ENCODE measurements around the gene SPAG4.
A peak's percentile ranks its signal among the peaks of the same experiment; 100 is the strongest.

The SPAG4 gene

GRCh38 chr20:35599776-35600120 lies 15.9 kb upstream of the SPAG4 start:
- no peak for DNase-seq (ENCODE audit: low read depth)

- no peak for DNase-seq (ENCODE audit: low read depth)
Measured at GRCh38 chr20:35600176-35600992, 15.2 kb upstream of the SPAG4 start.

DNA sequence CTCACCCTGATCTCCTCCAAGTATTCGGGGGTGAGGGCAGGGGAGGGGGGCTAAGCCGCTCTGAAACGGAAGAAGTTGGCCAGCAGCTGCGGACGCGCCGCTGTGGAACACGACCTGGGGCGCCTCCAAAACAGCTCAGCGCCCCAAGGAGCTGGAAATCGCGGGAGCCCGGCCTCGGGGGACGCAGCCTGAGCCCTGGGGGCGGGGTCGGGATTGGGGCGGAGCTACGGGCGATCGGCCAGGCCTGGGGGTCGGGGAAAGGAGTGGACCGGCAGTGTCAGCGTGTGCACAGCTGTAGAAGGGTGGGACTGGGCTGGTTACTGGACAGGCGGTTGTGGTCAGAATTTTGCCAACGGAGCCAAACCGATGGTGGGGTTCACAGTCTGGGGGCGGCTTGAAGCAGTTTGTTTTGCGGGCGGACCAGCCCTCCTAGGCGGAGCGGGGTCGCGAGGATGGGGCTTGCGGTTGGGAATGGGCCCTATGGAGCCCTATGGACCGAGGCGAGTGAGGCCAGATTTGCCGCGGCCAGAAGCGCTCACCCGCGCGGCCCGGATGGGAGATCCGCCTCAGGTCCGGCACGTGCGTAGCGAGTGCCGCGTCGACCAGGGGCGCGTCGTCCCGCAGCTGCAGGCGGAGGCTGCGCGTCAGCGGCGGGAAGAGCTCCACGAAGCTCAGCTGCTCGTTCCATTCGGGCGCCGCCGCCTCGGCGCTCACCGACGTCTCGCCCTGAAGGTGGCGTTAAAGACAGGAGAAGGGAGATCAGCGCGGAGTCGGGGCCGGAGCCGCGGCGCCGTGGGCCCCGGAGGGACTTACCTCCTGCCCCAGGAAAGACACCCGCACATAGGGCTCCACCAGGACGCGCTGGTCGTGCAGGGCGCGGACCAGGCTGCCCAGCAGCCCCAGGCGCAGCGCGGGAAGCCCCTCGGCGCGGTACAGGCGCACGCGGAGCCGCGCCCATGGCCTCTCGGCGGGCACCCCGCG lies 14.3 kb upstream of the SPAG4 start:
- DNase-seq (ENCODE audit: low read depth), result peak; percentile 51

- DNase-seq (ENCODE audit: low read depth), result no peak
Measured at GRCh38 chr20:35601990-35602389, 13.6 kb upstream of the SPAG4 start.

- no peak for DNase-seq (ENCODE audit: low read depth)
Measured at GRCh38 chr20:35602851-35603495, 12.7 kb upstream of the SPAG4 start.

DNA sequence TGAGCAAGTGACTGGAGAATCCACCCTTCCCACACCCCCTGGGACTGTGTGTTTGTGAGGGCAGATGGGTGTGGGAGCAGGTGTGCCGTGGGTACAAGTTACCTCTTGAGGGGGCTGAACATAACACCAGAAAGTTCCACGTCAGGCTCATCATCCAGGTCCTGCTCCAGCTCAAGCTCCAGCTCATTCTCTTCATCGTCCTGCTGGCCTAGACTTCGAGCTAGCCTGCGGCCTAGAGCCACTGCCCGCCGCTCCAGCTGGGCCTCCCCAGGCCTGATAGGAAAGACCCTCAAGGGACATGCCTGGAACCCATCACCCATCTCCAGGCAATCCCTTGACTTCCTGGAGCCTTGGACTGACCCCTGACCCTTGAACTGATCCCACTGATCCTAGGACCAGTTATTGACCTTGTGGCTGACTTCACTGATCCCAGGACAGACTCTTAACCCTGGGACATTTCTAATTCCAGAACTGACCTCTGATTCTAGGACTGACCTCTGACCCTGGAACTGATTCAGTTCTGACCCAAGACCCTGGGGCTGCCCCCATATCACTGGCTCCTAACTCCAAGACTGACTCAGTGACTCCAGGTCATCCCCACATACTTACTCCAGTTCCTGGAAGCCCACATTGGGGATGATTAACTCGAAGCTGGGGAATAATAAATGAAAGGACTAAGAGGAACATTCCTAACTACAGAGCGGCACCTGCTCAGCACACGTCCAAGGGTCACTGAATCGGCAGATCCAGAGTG lies 11.8 kb upstream of the SPAG4 start:
- no peak for DNase-seq (ENCODE audit: low read depth)

DNA sequence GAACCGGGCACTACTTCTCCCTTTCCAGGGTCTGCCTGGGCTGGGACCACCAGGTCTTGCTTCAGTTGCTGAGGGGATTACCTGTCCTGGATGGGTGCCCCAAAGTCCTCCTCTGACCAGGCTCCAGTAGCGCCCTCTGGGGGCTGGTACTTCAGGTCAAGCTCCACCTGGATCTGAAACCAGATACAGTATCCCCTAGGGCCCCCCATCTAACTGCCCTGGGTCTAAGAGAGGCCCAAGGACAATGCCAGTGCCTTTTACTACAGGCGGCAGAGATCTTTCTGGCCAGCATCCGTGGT lies 11.2 kb upstream of the SPAG4 start:
- no peak for DNase-seq (ENCODE audit: low read depth)

DNA sequence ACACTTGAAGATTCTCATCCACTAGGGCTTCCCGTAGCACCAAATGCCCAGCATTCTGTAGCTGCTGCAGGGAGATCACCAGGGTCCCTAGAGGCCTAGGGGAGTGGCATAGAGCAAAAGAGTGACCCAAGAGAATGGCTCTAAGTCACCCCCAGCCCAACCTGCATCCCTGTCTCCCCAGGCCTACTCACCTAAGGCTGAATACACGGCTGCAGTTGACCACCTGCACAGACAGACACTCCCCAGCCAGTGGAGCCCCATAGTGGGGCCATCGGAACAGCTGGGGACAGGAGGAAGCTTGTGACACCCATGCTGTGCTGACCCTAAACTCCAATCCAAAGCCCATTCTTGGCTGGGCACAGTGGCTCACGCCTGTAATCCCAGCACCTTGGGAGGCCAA lies 9.5 kb upstream of the SPAG4 start:
- DNase-seq (ENCODE audit: low read depth), result no peak

DNA sequence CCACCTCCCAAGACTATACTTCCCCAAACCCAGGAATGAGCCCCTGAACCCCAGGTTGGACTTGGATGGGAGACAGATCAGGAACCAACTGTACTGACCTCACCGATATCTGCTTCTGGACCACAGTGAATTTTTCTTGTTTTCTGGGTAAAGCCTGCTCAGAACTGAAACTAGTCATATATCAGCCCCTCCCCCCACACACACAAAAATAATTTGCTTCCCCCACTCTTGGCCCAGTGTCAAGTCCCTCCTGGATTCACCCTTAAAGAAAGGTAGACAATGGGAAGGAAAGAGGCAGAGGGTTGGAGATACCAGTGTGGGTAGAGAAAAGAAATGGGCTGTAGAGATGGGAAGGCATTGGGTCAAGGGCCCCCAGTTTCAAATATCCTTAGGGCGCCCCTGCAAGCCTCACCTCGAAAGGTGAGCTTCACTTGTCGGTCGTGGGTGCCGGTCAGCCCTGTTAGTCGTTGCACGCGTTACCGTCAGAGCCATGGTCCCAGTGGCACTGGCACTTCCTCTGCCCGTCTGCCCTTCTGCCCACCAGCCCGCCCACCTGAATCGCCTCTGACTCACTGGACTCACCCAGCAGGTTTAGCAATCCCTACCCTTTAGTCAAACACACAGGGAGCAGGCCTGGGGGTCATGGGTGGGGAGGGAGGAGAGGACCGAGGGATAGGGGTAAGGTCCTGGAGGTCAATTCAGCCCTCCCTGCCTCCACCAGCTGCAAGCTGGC lies 8.5 kb upstream of the SPAG4 start:
- DNase-seq (ENCODE audit: low read depth), result no peak

DNA sequence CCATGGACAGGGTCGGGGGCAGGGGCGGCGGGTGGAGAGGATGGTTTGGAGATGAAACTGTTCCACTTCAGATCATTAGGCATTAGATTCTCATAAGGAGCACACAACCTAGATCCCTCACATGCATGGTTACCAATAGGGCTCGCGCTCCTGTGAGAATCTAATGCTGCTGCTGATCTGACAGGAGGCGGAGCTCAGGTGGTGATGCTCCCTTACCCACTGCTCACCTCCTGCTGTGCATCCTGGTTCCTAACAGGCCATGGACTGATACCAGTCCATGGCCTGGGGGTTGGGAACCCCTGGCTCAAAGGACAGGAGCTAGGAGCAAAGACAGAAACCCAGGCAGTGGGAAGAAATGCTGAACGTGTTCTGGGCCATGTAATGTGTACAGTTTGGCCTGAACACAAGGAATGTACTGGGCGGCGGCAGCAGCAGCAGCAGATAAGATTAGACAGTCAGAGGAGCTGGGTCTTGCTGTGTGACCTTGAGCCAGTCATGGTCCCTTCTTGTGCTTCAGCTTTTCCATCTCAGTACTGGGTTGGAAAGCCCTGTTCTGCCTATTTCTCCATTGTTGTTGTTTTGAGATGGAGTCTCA lies 4.7 kb upstream of the SPAG4 start:
- DNase-seq (ENCODE audit: low read depth), result no peak

DNA sequence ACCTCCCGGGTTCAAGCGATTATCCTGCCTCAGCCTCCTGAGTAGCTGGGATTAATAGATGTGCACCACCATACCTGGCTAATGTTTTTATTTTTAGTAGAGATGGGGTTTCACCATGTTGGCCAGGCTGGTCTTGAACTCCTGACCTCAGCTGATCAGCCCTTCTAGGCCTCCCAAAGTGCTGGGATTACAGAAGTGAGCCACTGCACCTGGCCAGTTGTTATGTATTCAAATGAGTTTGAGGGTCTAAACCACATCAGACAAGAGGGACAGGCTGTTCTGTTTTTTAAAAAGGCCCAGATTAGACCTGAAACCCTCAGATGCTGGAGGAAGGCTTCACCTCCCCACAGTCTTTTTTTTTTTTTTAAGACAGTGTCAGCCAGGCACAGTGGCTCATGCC lies 4.1 kb upstream of the SPAG4 start:
- no peak for DNase-seq (ENCODE audit: low read depth)

- DNase-seq (ENCODE audit: low read depth), result no peak
Measured at GRCh38 chr20:35616465-35617396, 1.1 kb downstream of the SPAG4 start.

GRCh38 chr20:35617397-35618262 lies 2.0 kb downstream of the SPAG4 start:
- no peak for DNase-seq (ENCODE audit: low read depth)

- DNase-seq (ENCODE audit: low read depth), result no peak
Measured at GRCh38 chr20:35618263-35619131, 2.9 kb downstream of the SPAG4 start.

DNA sequence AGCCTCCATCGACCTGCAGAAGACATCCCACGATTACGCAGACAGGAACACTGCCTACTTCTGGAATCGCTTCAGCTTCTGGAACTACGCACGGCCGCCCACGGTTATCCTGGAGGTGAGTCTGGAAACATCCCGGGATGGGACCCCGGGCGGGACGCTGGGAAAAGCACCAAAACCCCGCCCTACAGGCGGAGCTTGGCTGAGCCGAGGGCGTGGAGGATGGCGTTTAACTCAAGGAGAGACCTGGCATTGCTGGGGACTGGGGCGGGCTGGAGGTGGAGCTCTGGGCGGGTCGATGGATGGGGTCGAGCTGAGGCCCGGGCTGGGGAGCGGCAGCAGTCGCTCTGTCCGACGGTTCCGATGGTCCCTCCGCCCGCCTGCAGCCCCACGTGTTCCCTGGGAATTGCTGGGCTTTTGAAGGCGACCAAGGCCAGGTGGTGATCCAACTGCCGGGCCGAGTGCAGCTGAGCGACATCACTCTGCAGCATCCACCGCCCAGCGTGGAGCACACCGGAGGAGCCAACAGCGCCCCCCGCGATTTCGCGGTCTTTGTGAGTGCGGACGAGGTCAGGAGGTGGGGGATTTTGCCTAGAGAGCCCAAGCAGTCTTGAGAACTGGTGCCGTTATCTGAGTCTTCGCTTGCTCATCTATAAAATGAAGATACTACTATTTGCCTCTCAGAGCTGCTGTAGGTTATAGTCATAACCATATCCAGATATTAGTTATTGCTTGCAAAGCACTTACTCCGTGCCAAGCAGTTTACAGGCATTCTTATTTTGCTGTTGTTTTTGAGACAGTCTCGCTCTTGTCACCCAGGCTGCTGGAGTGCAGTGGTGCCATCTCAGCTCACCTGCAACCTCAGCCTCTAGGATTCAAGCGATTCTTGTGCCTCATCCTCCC lies 3.8 kb downstream of the SPAG4 start:
- DNase-seq (ENCODE audit: low read depth), result peak; percentile 44

GRCh38 chr20:35620818-35621559 lies 5.4 kb downstream of the SPAG4 start:
- DNase-seq (ENCODE audit: low read depth), result no peak
